ENCODE results near the gene GTPBP4.

DNA sequence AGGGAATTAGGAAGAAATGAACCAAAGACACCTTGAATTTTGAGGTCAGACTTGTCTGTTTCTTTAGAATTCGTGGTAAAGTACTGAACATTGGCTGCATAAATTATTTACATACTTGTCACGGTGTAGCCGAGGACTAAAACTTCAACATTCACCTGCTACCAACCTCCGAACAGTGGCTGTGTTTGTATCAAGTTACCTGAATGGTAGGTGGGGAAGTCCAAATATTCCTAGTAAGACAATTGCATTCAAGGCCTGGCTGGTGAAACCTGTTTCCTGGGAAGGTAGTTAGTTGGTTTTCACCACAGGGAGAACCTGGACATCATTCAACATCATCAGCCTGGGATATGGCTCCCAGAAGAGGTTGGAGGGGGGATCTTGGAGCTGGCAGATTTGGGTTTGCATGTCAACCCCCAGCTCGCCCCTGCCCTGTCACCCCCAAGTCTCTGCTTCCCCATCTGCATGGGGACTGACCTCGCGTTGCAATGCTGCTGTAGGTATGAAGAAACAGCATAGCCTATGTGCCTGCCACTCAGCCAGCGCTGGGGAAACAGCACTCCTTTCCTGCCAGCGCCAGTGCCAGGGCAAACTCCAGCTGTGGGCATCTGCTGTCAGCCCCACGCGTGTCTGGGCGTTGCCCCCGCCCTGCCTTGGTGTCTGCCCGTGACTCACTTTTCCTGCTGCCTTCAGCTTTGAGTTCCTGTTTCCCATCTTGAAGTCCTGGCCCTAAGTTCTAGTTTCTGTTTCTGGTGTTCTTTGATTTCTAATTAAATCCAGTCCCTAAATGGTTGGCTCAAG, 44.0 kb upstream of the GTPBP4 start:
- TF ChIP-seq, protein P1, sequence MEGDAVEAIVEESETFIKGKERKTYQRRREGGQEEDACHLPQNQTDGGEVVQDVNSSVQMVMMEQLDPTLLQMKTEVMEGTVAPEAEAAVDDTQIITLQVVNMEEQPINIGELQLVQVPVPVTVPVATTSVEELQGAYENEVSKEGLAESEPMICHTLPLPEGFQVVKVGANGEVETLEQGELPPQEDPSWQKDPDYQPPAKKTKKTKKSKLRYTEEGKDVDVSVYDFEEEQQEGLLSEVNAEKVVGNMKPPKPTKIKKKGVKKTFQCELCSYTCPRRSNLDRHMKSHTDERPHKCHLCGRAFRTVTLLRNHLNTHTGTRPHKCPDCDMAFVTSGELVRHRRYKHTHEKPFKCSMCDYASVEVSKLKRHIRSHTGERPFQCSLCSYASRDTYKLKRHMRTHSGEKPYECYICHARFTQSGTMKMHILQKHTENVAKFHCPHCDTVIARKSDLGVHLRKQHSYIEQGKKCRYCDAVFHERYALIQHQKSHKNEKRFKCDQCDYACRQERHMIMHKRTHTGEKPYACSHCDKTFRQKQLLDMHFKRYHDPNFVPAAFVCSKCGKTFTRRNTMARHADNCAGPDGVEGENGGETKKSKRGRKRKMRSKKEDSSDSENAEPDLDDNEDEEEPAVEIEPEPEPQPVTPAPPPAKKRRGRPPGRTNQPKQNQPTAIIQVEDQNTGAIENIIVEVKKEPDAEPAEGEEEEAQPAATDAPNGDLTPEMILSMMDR (IDR thresholded peaks at IDR 0.05) = no peak
- TF ChIP-seq POLR2A (IDR thresholded peaks at IDR 0.05) = no peak

Measured in prostate gland (tissue), 2 donors.